ENCODE measurements around the gene ARHGAP24. TPM values are rescaled to one million over a fixed set of nuclear protein-coding genes. Genes with fewer than 3 reads are reported as not detected.

The ARHGAP24 gene
- total RNA-seq, 1 donor from 2014 or later = 11.1 TPM

DNA sequence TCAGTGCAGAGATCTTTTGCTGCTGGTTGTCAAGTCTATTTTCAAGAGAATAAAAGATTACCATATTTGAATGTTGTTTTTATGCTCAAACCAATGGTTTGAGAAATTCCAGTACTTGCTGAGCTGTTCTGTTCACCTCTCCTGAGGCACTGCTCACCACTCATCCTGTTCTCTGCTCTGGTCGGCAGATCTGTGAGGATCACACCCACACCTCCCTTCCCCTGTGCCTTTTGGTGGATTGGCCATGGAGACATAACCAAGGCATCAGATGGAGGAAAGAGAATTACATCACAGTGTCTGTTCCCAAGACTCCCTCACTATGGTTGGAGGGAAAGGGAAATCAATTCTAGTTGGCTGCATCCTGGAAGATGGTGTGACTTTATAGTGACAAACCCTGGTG, 391.6 kb downstream of the ARHGAP24 start:
- FAIRE-seq (no peak), DNase-seq (ENCODE audit: low read depth) (no peak)
- no peaks in the 10 kb centered on the region for H3K36me3 ChIP-seq (ENCODE audit: control insufficient read depth, insufficient read depth, low read length)
- H3K4me3 ChIP-seq (ENCODE audit: low read depth, low read length) = no peak overlapping the region
- TF ChIP-seq, protein P1, sequence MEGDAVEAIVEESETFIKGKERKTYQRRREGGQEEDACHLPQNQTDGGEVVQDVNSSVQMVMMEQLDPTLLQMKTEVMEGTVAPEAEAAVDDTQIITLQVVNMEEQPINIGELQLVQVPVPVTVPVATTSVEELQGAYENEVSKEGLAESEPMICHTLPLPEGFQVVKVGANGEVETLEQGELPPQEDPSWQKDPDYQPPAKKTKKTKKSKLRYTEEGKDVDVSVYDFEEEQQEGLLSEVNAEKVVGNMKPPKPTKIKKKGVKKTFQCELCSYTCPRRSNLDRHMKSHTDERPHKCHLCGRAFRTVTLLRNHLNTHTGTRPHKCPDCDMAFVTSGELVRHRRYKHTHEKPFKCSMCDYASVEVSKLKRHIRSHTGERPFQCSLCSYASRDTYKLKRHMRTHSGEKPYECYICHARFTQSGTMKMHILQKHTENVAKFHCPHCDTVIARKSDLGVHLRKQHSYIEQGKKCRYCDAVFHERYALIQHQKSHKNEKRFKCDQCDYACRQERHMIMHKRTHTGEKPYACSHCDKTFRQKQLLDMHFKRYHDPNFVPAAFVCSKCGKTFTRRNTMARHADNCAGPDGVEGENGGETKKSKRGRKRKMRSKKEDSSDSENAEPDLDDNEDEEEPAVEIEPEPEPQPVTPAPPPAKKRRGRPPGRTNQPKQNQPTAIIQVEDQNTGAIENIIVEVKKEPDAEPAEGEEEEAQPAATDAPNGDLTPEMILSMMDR (IDR thresholded peaks at IDR 0.05; ENCODE audit: insufficient read depth, low read length, severe bottlenecking) = no peak
- no peaks in the 10 kb centered on the region for H3K27me3 ChIP-seq (ENCODE audit: control insufficient read depth, insufficient read depth, low read length)

GRCh38 chr4:85867271-85867670, 392.3 kb downstream of the ARHGAP24 start:
- TF ChIP-seq, protein P1 (IDR thresholded peaks at IDR 0.05; ENCODE audit: insufficient read depth, low read length, severe bottlenecking) = no peak
- Histone ChIP-seq H3K4me3 (ENCODE audit: low read depth, low read length) (no peak overlapping the region), H3K36me3 (ENCODE audit: control insufficient read depth, insufficient read depth, low read length) (no peaks in the 10 kb centered on the region), H3K27me3 (ENCODE audit: control insufficient read depth, insufficient read depth, low read length) (no peaks in the 10 kb centered on the region)
- FAIRE-seq (no peak), DNase-seq (ENCODE audit: low read depth) (no peak)

GRCh38 chr4:85869181-85869580, 394.2 kb downstream of the ARHGAP24 start:
- no peaks in the 10 kb centered on the region for H3K27me3 ChIP-seq (ENCODE audit: control insufficient read depth, insufficient read depth, low read length)
- TF ChIP-seq, protein P1 (IDR thresholded peaks at IDR 0.05; ENCODE audit: insufficient read depth, low read length, severe bottlenecking) = no peak
- FAIRE-seq (no peak), DNase-seq (ENCODE audit: low read depth) (no peak)
- H3K4me3 ChIP-seq (ENCODE audit: low read depth, low read length) = no peak overlapping the region
- H3K36me3 ChIP-seq (ENCODE audit: control insufficient read depth, insufficient read depth, low read length) = no peaks in the 10 kb centered on the region

GRCh38 chr4:85870298-85871083, 395.5 kb downstream of the ARHGAP24 start:
- no peaks in the 10 kb centered on the region for H3K27me3 ChIP-seq (ENCODE audit: control insufficient read depth, insufficient read depth, low read length)
- DNase-seq (ENCODE audit: low read depth) = no peak
- no peaks in the 10 kb centered on the region for H3K36me3 ChIP-seq (ENCODE audit: control insufficient read depth, insufficient read depth, low read length)
- TF ChIP-seq, protein P1 (IDR thresholded peaks at IDR 0.05; ENCODE audit: insufficient read depth, low read length, severe bottlenecking) = no peak
- H3K4me3 ChIP-seq (ENCODE audit: low read depth, low read length) = no peak overlapping the region
- no peak for FAIRE-seq

GRCh38 chr4:85873566-85873965, 398.6 kb downstream of the ARHGAP24 start:
- DNase-seq (ENCODE audit: low read depth) (no peak), FAIRE-seq (no peak)
- Histone ChIP-seq H3K4me3 (ENCODE audit: low read depth, low read length) (no peak overlapping the region), H3K27me3 (ENCODE audit: control insufficient read depth, insufficient read depth, low read length) (no peaks in the 10 kb centered on the region), H3K36me3 (ENCODE audit: control insufficient read depth, insufficient read depth, low read length) (no peaks in the 10 kb centered on the region)
- TF ChIP-seq, protein P1 (IDR thresholded peaks at IDR 0.05; ENCODE audit: insufficient read depth, low read length, severe bottlenecking) = no peak

GRCh38 chr4:85879518-85879917, 404.6 kb downstream of the ARHGAP24 start:
- H3K27me3 ChIP-seq (ENCODE audit: control insufficient read depth, insufficient read depth, low read length) = no peaks in the 10 kb centered on the region
- H3K4me3 ChIP-seq (ENCODE audit: low read depth, low read length) = no peak overlapping the region
- TF ChIP-seq, protein P1 (IDR thresholded peaks at IDR 0.05; ENCODE audit: insufficient read depth, low read length, severe bottlenecking) = no peak
- DNase-seq (ENCODE audit: low read depth) (no peak), FAIRE-seq (no peak)
- H3K36me3 ChIP-seq (ENCODE audit: control insufficient read depth, insufficient read depth, low read length) = no peaks in the 10 kb centered on the region

Data from bronchial epithelial cell (primary cell).